Measurements from ENCODE around the gene DCAF6. TPM values are rescaled to one million over a fixed set of nuclear protein-coding genes. Genes with fewer than 3 reads are reported as not detected.
A peak's percentile ranks its signal among the peaks of the same experiment; 100 is the strongest.

Gene DCAF6
- polyA plus RNA-seq, 2 donors, result 17.7 to 18.0 TPM

- WGBS, 2 donors, result 72 to 74% methylated on average over 3 of the region's 3 CpGs
- Histone ChIP-seq H3K27ac (ENCODE audit: low read depth in 2 of 2, low read length in 1 of 2) (no peak overlapping the region), H3K36me3 (ENCODE audit: control insufficient read depth in 2 of 2, insufficient read depth in 2 of 2, low read length in 1 of 2) (no peaks in the 10 kb centered on the region), H3K4me1 (ENCODE audit: control insufficient read depth in 2 of 2, insufficient read depth in 2 of 2, low read length in 1 of 2) (peaks cover 2 to 3% of the 10 kb centered on the region in 2 donors), H3K27me3 (ENCODE audit: control insufficient read depth in 1 of 2, insufficient read depth in 2 of 2, low read length in 2 of 2) (no peaks in the 10 kb centered on the region), H3K4me3 (ENCODE audit: low read depth in 1 of 2, low read length in 2 of 2) (no peak overlapping the region), H3K9me3 (ENCODE audit: control insufficient read depth in 2 of 2, insufficient read depth in 1 of 2, low read depth in 1 of 2, low read length in 1 of 2) (peaks cover 0 to 4% of the 10 kb centered on the region in 2 donors)
Measured at GRCh38 chr1:167905182-167905581, 31.3 kb upstream of the DCAF6 start.

- Histone ChIP-seq H3K9me3 (ENCODE audit: control insufficient read depth in 2 of 2, insufficient read depth in 1 of 2, low read depth in 1 of 2, low read length in 1 of 2) (peaks cover 0 to 4% of the 10 kb centered on the region in 2 donors), H3K4me3 (ENCODE audit: low read depth in 1 of 2, low read length in 2 of 2) (no peak overlapping the region), H3K4me1 (ENCODE audit: control insufficient read depth in 2 of 2, insufficient read depth in 2 of 2, low read length in 1 of 2) (peaks cover 2 to 3% of the 10 kb centered on the region in 2 donors), H3K27me3 (ENCODE audit: control insufficient read depth in 1 of 2, insufficient read depth in 2 of 2, low read length in 2 of 2) (no peaks in the 10 kb centered on the region), H3K27ac (ENCODE audit: low read depth in 2 of 2, low read length in 1 of 2) (no peak overlapping the region), H3K36me3 (ENCODE audit: control insufficient read depth in 2 of 2, insufficient read depth in 2 of 2, low read length in 1 of 2) (no peaks in the 10 kb centered on the region)
Measured at GRCh38 chr1:167905671-167906070, 30.8 kb upstream of the DCAF6 start.

GRCh38 chr1:167909691-167910180 is 26.7 kb upstream of the DCAF6 start:
- Histone ChIP-seq H3K27ac (ENCODE audit: low read depth in 2 of 2, low read length in 1 of 2) (no peak overlapping the region), H3K36me3 (ENCODE audit: control insufficient read depth in 2 of 2, insufficient read depth in 2 of 2, low read length in 1 of 2) (peaks cover 0 to 3% of the 10 kb centered on the region in 2 donors), H3K27me3 (ENCODE audit: control insufficient read depth in 1 of 2, insufficient read depth in 2 of 2, low read length in 2 of 2) (no peaks in the 10 kb centered on the region), H3K9me3 (ENCODE audit: control insufficient read depth in 2 of 2, insufficient read depth in 1 of 2, low read depth in 1 of 2, low read length in 1 of 2) (peaks cover 0 to 4% of the 10 kb centered on the region in 2 donors), H3K4me3 (ENCODE audit: low read depth in 1 of 2, low read length in 2 of 2) (no peak overlapping the region), H3K4me1 (ENCODE audit: control insufficient read depth in 2 of 2, insufficient read depth in 2 of 2, low read length in 1 of 2) (peaks cover 0 to under 1% of the 10 kb centered on the region in 2 donors)
- 80 to 83% methylated on average over 6 of the region's 6 CpGs for WGBS, 2 donors

GRCh38 chr1:167910530-167910929 is 26.0 kb upstream of the DCAF6 start:
- 73 to 76% methylated on average over 2 of the region's 2 CpGs for WGBS, 2 donors
- Histone ChIP-seq H3K4me3 (ENCODE audit: low read depth in 1 of 2, low read length in 2 of 2) (no peak overlapping the region), H3K4me1 (ENCODE audit: control insufficient read depth in 2 of 2, insufficient read depth in 2 of 2, low read length in 1 of 2) (no peaks in the 10 kb centered on the region), H3K9me3 (ENCODE audit: control insufficient read depth in 2 of 2, insufficient read depth in 1 of 2, low read depth in 1 of 2, low read length in 1 of 2) (peaks cover 0 to 4% of the 10 kb centered on the region in 2 donors), H3K36me3 (ENCODE audit: control insufficient read depth in 2 of 2, insufficient read depth in 2 of 2, low read length in 1 of 2) (peaks cover 0 to 3% of the 10 kb centered on the region in 2 donors), H3K27me3 (ENCODE audit: control insufficient read depth in 1 of 2, insufficient read depth in 2 of 2, low read length in 2 of 2) (no peaks in the 10 kb centered on the region), H3K27ac (ENCODE audit: low read depth in 2 of 2, low read length in 1 of 2) (no peak overlapping the region)

- WGBS, 2 donors, result 38 to 51% methylated on average over 8 of the region's 8 CpGs
- peaks cover 0 to 3% of the 10 kb centered on the region in 2 donors for H3K36me3 ChIP-seq (ENCODE audit: control insufficient read depth in 2 of 2, insufficient read depth in 2 of 2, low read length in 1 of 2)
- no peaks in the 10 kb centered on the region for H3K27me3 ChIP-seq (ENCODE audit: control insufficient read depth in 1 of 2, insufficient read depth in 2 of 2, low read length in 2 of 2)
- H3K4me1 ChIP-seq (ENCODE audit: control insufficient read depth in 2 of 2, insufficient read depth in 2 of 2, low read length in 1 of 2), result no peaks in the 10 kb centered on the region
- H3K27ac ChIP-seq (ENCODE audit: low read depth in 2 of 2, low read length in 1 of 2), result peak overlapping the region in 1 of 2 donors; percentile 47
- H3K9me3 ChIP-seq (ENCODE audit: control insufficient read depth in 2 of 2, insufficient read depth in 1 of 2, low read depth in 1 of 2, low read length in 1 of 2), result peaks cover 0 to 4% of the 10 kb centered on the region in 2 donors
- H3K4me3 ChIP-seq (ENCODE audit: low read depth in 1 of 2, low read length in 2 of 2), result no peak overlapping the region
Measured at GRCh38 chr1:167911413-167911812, 25.1 kb upstream of the DCAF6 start.

- Histone ChIP-seq H3K4me3 (ENCODE audit: low read depth in 1 of 2, low read length in 2 of 2) (no peak overlapping the region), H3K27me3 (ENCODE audit: control insufficient read depth in 1 of 2, insufficient read depth in 2 of 2, low read length in 2 of 2) (no peaks in the 10 kb centered on the region), H3K36me3 (ENCODE audit: control insufficient read depth in 2 of 2, insufficient read depth in 2 of 2, low read length in 1 of 2) (peaks cover 0 to 5% of the 10 kb centered on the region in 2 donors), H3K27ac (ENCODE audit: low read depth in 2 of 2, low read length in 1 of 2) (no peak overlapping the region), H3K4me1 (ENCODE audit: control insufficient read depth in 2 of 2, insufficient read depth in 2 of 2, low read length in 1 of 2) (no peaks in the 10 kb centered on the region), H3K9me3 (ENCODE audit: control insufficient read depth in 2 of 2, insufficient read depth in 1 of 2, low read depth in 1 of 2, low read length in 1 of 2) (peaks cover 0 to 4% of the 10 kb centered on the region in 2 donors)
- WGBS, 2 donors, result 79 to 82% methylated on average over 7 of the region's 7 CpGs
Measured at GRCh38 chr1:167912294-167912693, 24.2 kb upstream of the DCAF6 start.

- H3K9me3 ChIP-seq (ENCODE audit: control insufficient read depth in 2 of 2, insufficient read depth in 1 of 2, low read depth in 1 of 2, low read length in 1 of 2), result peaks cover 0 to 4% of the 10 kb centered on the region in 2 donors
- no peaks in the 10 kb centered on the region for H3K4me1 ChIP-seq (ENCODE audit: control insufficient read depth in 2 of 2, insufficient read depth in 2 of 2, low read length in 1 of 2)
- WGBS, 2 donors, result 87 to 89% methylated on average over 9 of the region's 9 CpGs
- H3K36me3 ChIP-seq (ENCODE audit: control insufficient read depth in 2 of 2, insufficient read depth in 2 of 2, low read length in 1 of 2), result peaks cover 0 to 7% of the 10 kb centered on the region in 2 donors
- H3K27ac ChIP-seq (ENCODE audit: low read depth in 2 of 2, low read length in 1 of 2), result no peak within 1 kb of the TSS
- no peak within 1 kb of the TSS for H3K4me3 ChIP-seq (ENCODE audit: low read depth in 1 of 2, low read length in 2 of 2)
- no peaks in the 10 kb centered on the region for H3K27me3 ChIP-seq (ENCODE audit: control insufficient read depth in 1 of 2, insufficient read depth in 2 of 2, low read length in 2 of 2)
Measured at GRCh38 chr1:167913895-167914496, 22.5 kb upstream of the DCAF6 start, which contains the start of gene ADCY10. Gene ADCY10 (minus strand): TSS chr1:167914134. CDS start chr1:167905140, 8,994 bp downstream.

- Histone ChIP-seq H3K36me3 (ENCODE audit: control insufficient read depth in 2 of 2, insufficient read depth in 2 of 2, low read length in 1 of 2) (peaks cover 0 to 7% of the 10 kb centered on the region in 2 donors), H3K4me3 (ENCODE audit: low read depth in 1 of 2, low read length in 2 of 2) (no peak overlapping the region), H3K27me3 (ENCODE audit: control insufficient read depth in 1 of 2, insufficient read depth in 2 of 2, low read length in 2 of 2) (no peaks in the 10 kb centered on the region), H3K27ac (ENCODE audit: low read depth in 2 of 2, low read length in 1 of 2) (no peak overlapping the region), H3K9me3 (ENCODE audit: control insufficient read depth in 2 of 2, insufficient read depth in 1 of 2, low read depth in 1 of 2, low read length in 1 of 2) (no peaks in the 10 kb centered on the region), H3K4me1 (ENCODE audit: control insufficient read depth in 2 of 2, insufficient read depth in 2 of 2, low read length in 1 of 2) (no peaks in the 10 kb centered on the region)
- WGBS, 2 donors, result 75 to 92% methylated on average over 8 of the region's 8 CpGs
Measured at GRCh38 chr1:167915569-167915968, 20.9 kb upstream of the DCAF6 start.

- Histone ChIP-seq H3K27me3 (ENCODE audit: control insufficient read depth in 1 of 2, insufficient read depth in 2 of 2, low read length in 2 of 2) (no peaks in the 10 kb centered on the region), H3K4me1 (ENCODE audit: control insufficient read depth in 2 of 2, insufficient read depth in 2 of 2, low read length in 1 of 2) (no peaks in the 10 kb centered on the region), H3K36me3 (ENCODE audit: control insufficient read depth in 2 of 2, insufficient read depth in 2 of 2, low read length in 1 of 2) (peaks cover 0 to 7% of the 10 kb centered on the region in 2 donors), H3K9me3 (ENCODE audit: control insufficient read depth in 2 of 2, insufficient read depth in 1 of 2, low read depth in 1 of 2, low read length in 1 of 2) (no peaks in the 10 kb centered on the region), H3K4me3 (ENCODE audit: low read depth in 1 of 2, low read length in 2 of 2) (no peak overlapping the region), H3K27ac (ENCODE audit: low read depth in 2 of 2, low read length in 1 of 2) (no peak overlapping the region)
- WGBS, 2 donors, result 76 to 95% methylated on average over 6 of the region's 6 CpGs
Measured at GRCh38 chr1:167916766-167917511, 19.5 kb upstream of the DCAF6 start.
